Smooth muscle cell of the coronary artery (primary cell): Measurements from ENCODE around the gene TBL1Y. TPM values are rescaled to one million over a fixed set of nuclear protein-coding genes. Genes with fewer than 3 reads are reported as not detected.

Source experiments
- total RNA-seq: library from RNA; depleted of rRNA; stranded (reverse); fragments of >200 nt; gene quantifications from 2 replicates; pipeline ENCODE4 v1.2.3, GENCODE V29; 2014; ENCODE audit warnings: low replicate concordance

TBL1Y gene
- not detected in 2 replicates for total RNA-seq

DNA sequence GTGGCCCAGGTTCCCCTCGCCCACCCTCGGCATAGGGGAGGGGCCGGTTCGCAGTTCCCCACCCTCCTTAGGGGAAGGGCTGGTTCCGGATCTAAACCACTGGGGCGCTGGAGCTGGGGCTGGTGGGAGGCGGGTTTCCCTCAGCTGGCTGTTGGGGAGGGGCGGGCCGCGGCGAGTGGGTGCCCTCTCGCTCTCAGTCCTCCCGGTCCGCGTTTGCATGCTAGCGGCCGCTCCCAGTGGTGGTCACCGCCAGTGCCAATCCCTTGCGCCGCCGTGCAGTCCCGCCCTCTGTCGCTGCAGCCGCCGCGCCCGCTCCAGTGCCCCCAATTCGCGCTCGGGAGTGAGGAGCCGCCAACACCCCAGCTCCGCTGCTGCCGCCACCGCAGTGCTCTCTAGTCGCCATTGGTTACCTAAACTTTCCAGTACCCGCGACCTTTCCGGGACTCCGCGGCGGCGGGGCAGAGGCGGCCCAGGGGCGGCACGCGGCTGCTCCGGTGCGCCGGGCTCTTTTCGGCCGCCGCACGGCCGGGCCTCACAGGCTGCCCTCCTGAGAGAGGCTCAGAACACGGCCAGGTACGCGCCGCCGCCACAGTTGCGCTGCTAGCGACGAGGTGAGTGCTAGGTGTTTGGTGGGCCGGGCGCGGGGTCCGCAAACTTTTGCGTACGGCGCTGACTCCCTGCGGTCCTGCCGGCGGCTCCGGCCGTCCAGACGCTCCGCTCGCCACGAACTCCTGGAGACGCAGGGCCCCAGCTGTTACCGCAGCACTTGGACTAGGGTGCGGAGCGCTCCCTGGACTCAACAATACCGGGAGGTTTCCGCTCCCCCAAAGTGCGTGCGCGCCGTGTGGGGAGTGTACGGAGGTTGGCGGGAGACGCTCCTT is at the start of gene TBL1Y:
Gene TBL1Y (plus strand): TSS at position 326 of the 881 bp plus-strand sequence. CDS start 114,388 bp downstream, outside the sequence.

GRCh38 chrY:6911253-6911881 is 870 bp downstream of the TBL1Y start, which contains the start of gene AMELY:
TSS of gene AMELY (minus strand) at chrY:6911752. CDS start at chrY:6872608, 39,144 bp downstream.

Other genes starting within 250 kb of the TBL1Y start
- not detected in 2 replicates for gene AMELY, start 1.1 kb downstream of the TBL1Y start, total RNA-seq